Suprapubic skin (tissue), 4 donors: ENCODE results near the gene RAB6B. TPM values are rescaled to one million over a fixed set of nuclear protein-coding genes. Genes with fewer than 3 reads are reported as not detected.

Experiments
- DNase-seq, 2 donors: peaks; one replicate each; pipeline ENCODE4 v3.0.0-alpha.2; 2019; ENCODE audit warnings: low spot score in 2 of 2
- H3K27ac ChIP-seq: fragments of 200-600 bp; sonication (generic); one replicate; pipeline ENCODE4 v1.5.1; 2019
- H3K27me3 ChIP-seq: fragments of 200-600 bp; sonication (generic); one replicate; pipeline ENCODE4 v1.5.1; 2019
- H3K36me3 ChIP-seq: fragments of 200-600 bp; sonication (generic); one replicate; pipeline ENCODE4 v1.5.1; 2019
- H3K4me1 ChIP-seq: fragments of 200-600 bp; sonication (generic); one replicate; pipeline ENCODE4 v1.5.1; 2019
- H3K4me3 ChIP-seq: fragments of 200-600 bp; sonication (generic); one replicate; pipeline ENCODE4 v1.5.1; 2019; ENCODE audit warnings: mild to moderate bottlenecking
- H3K9me3 ChIP-seq: fragments of 200-600 bp; sonication (generic); one replicate; pipeline ENCODE4 v1.5.1; 2019
- CTCF ChIP-seq, 2 donors: fragments of 200-600 bp in 1 of 2; fragments of 450-650 bp in 1 of 2; sonication (generic) in 1 of 2; IDR thresholded peaks; one replicate each; pipeline ENCODE4 v1.5.1; 2016 to 2019; ENCODE audit warnings: antibody characterized with exemption in 2 of 2, mild to moderate bottlenecking in 1 of 2, moderate library complexity in 1 of 2
- EP300 ChIP-seq: sonication (generic); formaldehyde crosslinking; IDR thresholded peaks from one replicate; pipeline ENCODE4 v1.6.1; 2017; ENCODE audit warnings: antibody characterized with exemption
- POLR2A ChIP-seq, 2 donors: fragments of 450-650 bp; IDR thresholded peaks; one replicate each; pipeline ENCODE4 v1.6.1; 2017; ENCODE audit warnings: antibody characterized with exemption in 2 of 2, mild to moderate bottlenecking in 2 of 2, moderate library complexity in 2 of 2
- POLR2AphosphoS5 ChIP-seq, 3 donors: sonication (generic); formaldehyde crosslinking; IDR thresholded peaks; one replicate each; pipeline ENCODE4 v1.6.1; 2017; ENCODE audit warnings: antibody characterized with exemption in 3 of 3
- WGBS: methylation state at CpG from one replicate; pipeline ENCODE4 v1.1.5; 2018; 5-methylcytosine and 5-hydroxymethylcytosine counted together
- total RNA-seq, 4 donors: library from RNA; depleted of rRNA; stranded (reverse); fragments of >200 nt; gene quantifications; one replicate each; pipeline ENCODE4 v1.1.0, GENCODE V29; 2016

RAB6B gene
- total RNA-seq, 4 donors from 2014 or later = 0.34 to 1.3 (median 0.83) TPM

GRCh38 chr3:133865136-133865855 lies 30.4 kb downstream of the RAB6B start:
- Histone ChIP-seq H3K27me3 (no peaks in the 10 kb centered on the region), H3K27ac (no peak overlapping the region), H3K9me3 (no peaks in the 10 kb centered on the region), H3K4me1 (no peaks in the 10 kb centered on the region), H3K36me3 (no peaks in the 10 kb centered on the region), H3K4me3 (no peak overlapping the region)
- DNase-seq = no peak
- WGBS = 92% methylated on average over 3 of the region's 5 CpGs
- TF ChIP-seq POLR2AphosphoS5 (IDR thresholded peaks at IDR 0.05) = no peak
- no peak for TF ChIP-seq POLR2A (IDR thresholded peaks at IDR 0.05)
- TF ChIP-seq CTCF (IDR thresholded peaks at IDR 0.05) = no peak
- no peak for TF ChIP-seq EP300

DNA sequence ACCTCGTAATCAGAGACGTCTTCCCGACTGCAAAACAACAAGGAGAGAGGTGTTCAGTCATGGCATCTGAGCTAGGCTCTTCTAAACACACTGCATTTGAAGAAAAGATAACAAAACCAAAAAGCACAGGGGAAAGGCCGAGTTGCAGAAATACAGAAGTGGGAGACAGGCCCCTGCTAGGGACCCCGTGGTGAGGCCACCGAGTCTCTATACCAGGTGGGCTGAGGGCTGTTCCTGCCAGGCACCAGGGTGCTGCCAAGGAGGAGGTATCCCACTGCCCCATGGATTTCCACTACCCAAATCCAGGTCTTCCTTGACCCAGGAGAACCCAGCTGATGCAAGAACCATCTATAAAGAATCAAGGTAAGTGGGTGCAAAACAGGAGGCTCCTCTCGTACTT lies 31.1 kb downstream of the RAB6B start:
- Histone ChIP-seq H3K4me1 (no peaks in the 10 kb centered on the region), H3K36me3 (no peaks in the 10 kb centered on the region), H3K9me3 (no peaks in the 10 kb centered on the region), H3K4me3 (no peak overlapping the region), H3K27ac (no peak overlapping the region), H3K27me3 (no peaks in the 10 kb centered on the region)
- TF ChIP-seq POLR2A (IDR thresholded peaks at IDR 0.05) = no peak
- DNase-seq = peak in 1 of 2 donors; percentile 55
- 77% methylated on average over 6 of the region's 7 CpGs for WGBS

DNA sequence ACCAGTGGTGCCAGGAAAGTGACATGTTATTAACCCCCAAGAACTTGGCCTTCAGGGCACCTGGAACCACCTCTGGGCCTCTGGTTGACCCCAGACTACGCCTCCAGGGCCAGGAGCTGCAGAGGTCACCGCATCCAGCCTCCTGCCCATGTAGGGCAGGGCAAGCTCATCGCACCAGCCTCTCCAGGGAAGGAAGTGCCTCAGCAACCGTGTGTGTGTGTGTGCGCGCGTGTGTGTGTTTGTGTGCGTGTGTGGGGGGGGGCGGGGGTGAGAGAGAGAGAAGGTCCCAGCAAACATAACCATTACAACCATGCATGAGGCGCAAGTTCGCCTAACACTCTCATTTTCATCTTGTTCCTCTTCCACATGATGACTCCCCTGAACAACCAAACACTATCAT lies 31.8 kb downstream of the RAB6B start:
- peak in 1 of 2 donors; percentile 44 for DNase-seq

DNA sequence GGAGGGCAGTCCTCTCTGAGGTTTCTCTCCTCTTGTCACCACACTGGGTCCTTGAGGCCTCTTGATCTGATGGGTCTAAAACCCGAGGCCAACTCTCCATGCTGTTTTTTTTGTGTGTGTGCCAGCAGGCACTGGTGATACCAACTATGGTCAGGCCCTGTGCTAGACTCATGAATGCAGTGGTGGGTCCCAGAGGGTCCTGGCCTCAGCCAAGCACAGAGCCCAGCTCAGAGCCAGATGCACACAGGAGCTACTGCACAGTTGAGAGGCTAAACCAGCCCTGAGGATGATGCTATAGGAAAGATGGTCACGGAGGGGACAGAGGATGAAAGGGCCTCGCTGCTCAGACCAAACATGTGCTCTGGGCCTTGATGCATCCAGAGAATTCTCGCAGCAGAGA lies 33.5 kb downstream of the RAB6B start:
- Histone ChIP-seq H3K4me3 (no peak overlapping the region), H3K36me3 (no peaks in the 10 kb centered on the region), H3K9me3 (no peaks in the 10 kb centered on the region), H3K27me3 (no peaks in the 10 kb centered on the region), H3K27ac (no peak overlapping the region), H3K4me1 (no peaks in the 10 kb centered on the region)
- TF ChIP-seq POLR2A (IDR thresholded peaks at IDR 0.05) (no peak), POLR2AphosphoS5 (IDR thresholded peaks at IDR 0.05) (no peak), CTCF (IDR thresholded peaks at IDR 0.05) (no peak), EP300 (no peak)
- no peak for DNase-seq
- WGBS = 87% methylated on average over 4 of the region's 4 CpGs

More for the DNA sequence above, 31.8 kb downstream of the RAB6B start:
- Histone ChIP-seq H3K4me3 (no peak overlapping the region), H3K9me3 (no peaks in the 10 kb centered on the region), H3K36me3 (no peaks in the 10 kb centered on the region), H3K27ac (no peak overlapping the region), H3K4me1 (no peaks in the 10 kb centered on the region), H3K27me3 (no peaks in the 10 kb centered on the region)
- WGBS = 75% methylated on average over 11 of the region's 11 CpGs
- TF ChIP-seq POLR2A (IDR thresholded peaks at IDR 0.05) (no peak), POLR2AphosphoS5 (IDR thresholded peaks at IDR 0.05) (no peak), CTCF (IDR thresholded peaks at IDR 0.05) (no peak), EP300 (no peak)

DNA sequence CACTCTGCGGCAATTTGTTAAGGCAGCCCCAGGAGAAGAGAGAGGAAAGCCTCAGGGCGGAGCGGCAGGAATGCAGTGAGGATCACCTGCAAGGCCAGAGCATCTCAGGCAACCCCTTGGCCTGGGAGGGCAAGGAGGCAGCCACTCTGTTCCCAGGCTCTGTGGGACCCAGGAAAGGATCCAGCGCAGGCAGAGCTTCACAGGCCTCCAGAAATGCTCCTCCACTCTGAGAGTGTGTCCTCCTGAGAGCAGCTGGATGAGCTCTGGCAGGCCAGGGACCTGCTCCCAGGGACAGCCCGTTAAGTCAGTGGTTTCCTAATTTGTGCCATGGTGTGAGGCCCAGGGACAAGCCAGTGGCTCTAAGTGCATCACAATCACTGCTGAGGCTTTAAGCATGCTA lies 35.2 kb downstream of the RAB6B start:
- H3K4me3 ChIP-seq = no peak overlapping the region
- peak in 1 of 2 donors; percentile 52 for DNase-seq
- TF ChIP-seq POLR2AphosphoS5 (IDR thresholded peaks at IDR 0.05) (no peak), CTCF (IDR thresholded peaks at IDR 0.05) (no peak), EP300 (no peak), POLR2A (IDR thresholded peaks at IDR 0.05) (no peak)
- H3K4me1 ChIP-seq = no peaks in the 10 kb centered on the region
- 91% methylated on average over 5 of the region's 5 CpGs for WGBS
- H3K27ac ChIP-seq = no peak overlapping the region
- no peaks in the 10 kb centered on the region for H3K27me3 ChIP-seq
- H3K36me3 ChIP-seq = no peaks in the 10 kb centered on the region
- H3K9me3 ChIP-seq = no peaks in the 10 kb centered on the region
